ENCODE results near the gene DCAF7.

DNA sequence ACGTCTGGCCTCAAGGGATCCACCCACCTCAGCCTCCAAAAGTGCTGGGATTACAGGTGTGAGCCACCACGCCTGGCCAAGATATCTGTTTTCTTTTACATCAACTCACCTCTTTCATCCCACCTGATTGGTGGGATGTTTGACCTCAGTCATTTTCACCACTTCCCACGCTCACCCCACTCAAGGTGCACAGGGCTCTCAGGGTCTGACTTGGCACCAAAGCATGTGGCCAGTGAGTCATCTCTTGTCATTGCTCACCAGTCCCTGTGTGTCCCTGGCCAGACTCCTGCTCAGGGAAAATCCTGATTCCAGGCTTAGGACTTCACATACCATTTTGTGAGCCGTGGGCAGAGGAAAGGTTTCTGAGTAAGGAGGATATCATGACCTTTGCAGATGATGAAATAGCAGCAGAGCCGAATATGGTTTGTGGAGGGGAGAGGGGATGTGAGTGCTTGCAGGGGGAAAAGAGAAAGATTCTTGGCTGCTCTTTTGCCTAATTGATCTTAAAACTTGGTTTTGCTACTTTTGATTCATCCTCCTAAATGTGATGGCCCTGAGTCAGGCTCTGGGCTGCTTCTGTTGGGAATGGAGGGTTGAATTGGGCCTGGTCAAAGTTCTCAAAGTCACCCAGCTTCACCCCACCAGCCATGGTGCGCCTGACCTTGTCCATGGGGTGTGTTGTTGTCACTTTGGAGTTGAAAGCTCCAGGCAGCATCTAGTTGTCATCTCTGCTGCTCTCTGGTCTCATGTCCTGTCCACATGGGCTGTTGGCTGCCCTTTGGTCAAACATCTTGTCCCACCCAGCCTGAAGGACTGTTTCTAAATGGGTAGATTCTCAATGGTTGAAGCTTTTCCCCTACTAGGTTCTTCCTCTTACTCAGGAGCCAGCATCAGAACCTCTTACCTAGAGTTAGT is 33.1 kb upstream of the DCAF7 start:
- TF ChIP-seq YY1 (IDR thresholded peaks at IDR 0.05; ENCODE audit: insufficient read depth, insufficient read length) (no peak), ZNF274 (IDR thresholded peaks at IDR 0.05; ENCODE audit: low read depth, low read length) (no peak)

Data from NT2/D1 (cell line).